ENCODE results near the gene MAGOH.

The MAGOH gene

GRCh38 chr1:53249706-53250105 is 11.4 kb upstream of the MAGOH start:
- Histone ChIP-seq H3K27ac (ENCODE audit: low read depth, low read length, poor library complexity, severe bottlenecking) (no peak overlapping the region), H3K4me1 (ENCODE audit: insufficient read depth, low read length, severe bottlenecking) (no peaks in the 10 kb centered on the region), H3K4me2 (ENCODE audit: low read length) (no peak overlapping the region), H3K4me3 (ENCODE audit: low read depth, low read length, poor library complexity, severe bottlenecking) (no peak overlapping the region), H3K9ac (ENCODE audit: low read length) (no peak overlapping the region), H3K27me3 (ENCODE audit: insufficient read depth, low read length) (no peaks in the 10 kb centered on the region), H3K79me2 (ENCODE audit: insufficient read depth, low read length) (no peaks in the 10 kb centered on the region), H3K9me2 (ENCODE audit: low read depth, low read length) (no peaks in the 10 kb centered on the region), H4K20me1 (ENCODE audit: insufficient read depth, low read length) (no peaks in the 10 kb centered on the region), H2AFZ (ENCODE audit: low read length) (no peak overlapping the region), H3K9me3 (ENCODE audit: low read length) (no peaks in the 10 kb centered on the region), H3F3A (ENCODE audit: insufficient read depth, low read length) (no peaks in the 10 kb centered on the region), H3K36me3 (ENCODE audit: insufficient read depth, low read length) (peaks cover 92% of the 10 kb centered on the region)
- no peak for TF ChIP-seq EZH2 (IDR thresholded peaks at IDR 0.05; ENCODE audit: borderline replicate concordance, low read length)

DNA sequence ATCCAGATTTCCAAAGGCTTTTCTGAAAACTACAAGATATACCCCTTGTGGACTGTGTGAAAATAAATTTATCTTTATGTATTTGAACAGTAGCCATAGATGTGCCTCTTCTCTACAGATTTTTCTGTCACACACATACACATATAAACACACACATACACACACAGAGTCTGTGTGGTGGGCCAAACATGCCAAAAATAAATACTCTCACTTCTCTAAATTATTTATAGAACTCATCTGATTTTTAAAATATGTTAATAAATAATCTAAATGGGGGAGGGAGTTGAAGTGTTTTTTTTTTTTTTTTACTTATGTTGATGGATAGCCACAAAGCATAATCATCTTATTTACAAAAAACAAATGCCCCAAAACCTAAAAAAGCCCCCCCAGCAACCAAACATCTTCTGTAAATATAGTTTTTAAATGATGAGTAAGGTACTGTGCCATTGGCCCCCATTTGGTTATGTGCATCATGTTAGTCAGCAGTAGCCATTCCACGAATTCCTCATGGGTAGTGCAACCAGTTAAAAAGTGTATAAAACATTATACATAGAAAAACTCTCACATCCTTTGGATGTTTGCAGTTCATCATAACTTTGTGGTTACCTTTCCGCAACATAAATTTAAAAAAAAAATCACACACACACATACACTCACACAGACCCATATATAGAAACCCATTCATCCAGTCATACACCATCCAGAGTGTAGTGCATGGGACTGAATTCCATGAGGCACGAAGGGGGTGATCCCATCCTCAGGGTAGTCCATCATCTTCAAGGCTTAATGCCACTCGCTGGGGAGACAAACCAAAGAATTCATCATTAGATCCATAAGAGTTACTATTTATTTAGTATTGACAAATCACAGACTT is 8.2 kb upstream of the MAGOH start:
- no peaks in the 10 kb centered on the region for H3K4me1 ChIP-seq (ENCODE audit: insufficient read depth, low read length, severe bottlenecking)
- no peak overlapping the region for H2AFZ ChIP-seq (ENCODE audit: low read length)
- no peaks in the 10 kb centered on the region for H4K20me1 ChIP-seq (ENCODE audit: insufficient read depth, low read length)
- H3K79me2 ChIP-seq (ENCODE audit: insufficient read depth, low read length) = no peaks in the 10 kb centered on the region
- H3K4me3 ChIP-seq (ENCODE audit: low read depth, low read length, poor library complexity, severe bottlenecking) = no peak overlapping the region
- H3K27ac ChIP-seq (ENCODE audit: low read depth, low read length, poor library complexity, severe bottlenecking) = no peak overlapping the region
- no peak overlapping the region for H3K4me2 ChIP-seq (ENCODE audit: low read length)
- no peak for TF ChIP-seq EZH2 (IDR thresholded peaks at IDR 0.05; ENCODE audit: borderline replicate concordance, low read length)
- TF ChIP-seq CTCF (IDR thresholded peaks at IDR 0.05; ENCODE audit: low read length) = no peak
- peaks cover 3% of the 10 kb centered on the region; the same call in 1 of the 2 replicates for H3F3A ChIP-seq (ENCODE audit: insufficient read depth, low read length)
- H3K36me3 ChIP-seq (ENCODE audit: insufficient read depth, low read length) = peaks cover 73% of the 10 kb centered on the region
- H3K9me3 ChIP-seq (ENCODE audit: low read length) = no peaks in the 10 kb centered on the region
- no peaks in the 10 kb centered on the region for H3K27me3 ChIP-seq (ENCODE audit: insufficient read depth, low read length)
- no peaks in the 10 kb centered on the region for H3K9me2 ChIP-seq (ENCODE audit: low read depth, low read length)
- no peak overlapping the region for H3K9ac ChIP-seq (ENCODE audit: low read length)

- TF ChIP-seq EZH2 (IDR thresholded peaks at IDR 0.05; ENCODE audit: borderline replicate concordance, low read length) (no peak), CTCF (IDR thresholded peaks at IDR 0.05; ENCODE audit: low read length) (no peak)
- H3K4me2 ChIP-seq (ENCODE audit: low read length) = no peak overlapping the region
These were observed 5.8 kb upstream of the MAGOH start for GRCh38 chr1:53244141-53244540.

More at GRCh38 chr1:53244141-53244540, 5.8 kb upstream of the MAGOH start:
- no peaks in the 10 kb centered on the region for H4K20me1 ChIP-seq (ENCODE audit: insufficient read depth, low read length)
- no peak overlapping the region for H3K9ac ChIP-seq (ENCODE audit: low read length)
- H3K9me2 ChIP-seq (ENCODE audit: low read depth, low read length) = no peaks in the 10 kb centered on the region
- peaks cover 50% of the 10 kb centered on the region for H3K36me3 ChIP-seq (ENCODE audit: insufficient read depth, low read length)
- no peak overlapping the region for H2AFZ ChIP-seq (ENCODE audit: low read length)
- H3K79me2 ChIP-seq (ENCODE audit: insufficient read depth, low read length) = no peaks in the 10 kb centered on the region
- H3K4me3 ChIP-seq (ENCODE audit: low read depth, low read length, poor library complexity, severe bottlenecking) = no peak overlapping the region
- H3K9me3 ChIP-seq (ENCODE audit: low read length) = no peaks in the 10 kb centered on the region
- H3K4me1 ChIP-seq (ENCODE audit: insufficient read depth, low read length, severe bottlenecking) = peaks cover under 1% of the 10 kb centered on the region
- H3K27me3 ChIP-seq (ENCODE audit: insufficient read depth, low read length) = no peaks in the 10 kb centered on the region
- H3F3A ChIP-seq (ENCODE audit: insufficient read depth, low read length) = peaks cover 3% of the 10 kb centered on the region; the same call in 1 of the 2 replicates
- H3K27ac ChIP-seq (ENCODE audit: low read depth, low read length, poor library complexity, severe bottlenecking) = no peak overlapping the region
